HL-60/S4 (cell line): ENCODE results near the gene HSPBP1.

Experiments used
- in situ Hi-C: fragments of 300-500 bp; cut with MboI; formaldehyde crosslinking; loops from 2 replicates; pipeline ENCODE4 v1.14.3; 2022; ENCODE audit warnings: low sequenced_read_pairs

The HSPBP1 gene

DNA sequence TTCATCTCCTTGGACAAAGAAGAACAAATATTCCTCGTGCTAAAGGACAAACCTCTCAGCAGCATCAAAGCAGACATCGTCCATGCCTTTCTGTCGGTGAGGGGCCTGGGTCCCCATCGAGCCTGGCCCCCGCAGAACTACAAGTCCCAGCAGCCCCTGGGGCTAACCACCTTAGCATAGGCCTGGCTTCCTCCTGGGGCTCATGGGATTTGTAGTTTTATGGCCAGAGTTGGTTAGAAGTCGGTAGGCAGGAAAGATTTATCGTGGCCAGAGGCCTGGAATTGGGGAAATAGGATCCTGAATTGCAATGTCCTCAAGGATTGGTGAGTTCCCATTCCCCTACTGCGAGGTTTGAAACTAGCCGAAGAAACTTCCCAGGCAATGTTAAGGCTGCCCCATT is 25.6 kb upstream of the HSPBP1 start:
- in situ Hi-C loops, result no loop called here

GRCh38 chr19:55304980-55305379 is 25.1 kb upstream of the HSPBP1 start:
- in situ Hi-C loops, result no loop called here

DNA sequence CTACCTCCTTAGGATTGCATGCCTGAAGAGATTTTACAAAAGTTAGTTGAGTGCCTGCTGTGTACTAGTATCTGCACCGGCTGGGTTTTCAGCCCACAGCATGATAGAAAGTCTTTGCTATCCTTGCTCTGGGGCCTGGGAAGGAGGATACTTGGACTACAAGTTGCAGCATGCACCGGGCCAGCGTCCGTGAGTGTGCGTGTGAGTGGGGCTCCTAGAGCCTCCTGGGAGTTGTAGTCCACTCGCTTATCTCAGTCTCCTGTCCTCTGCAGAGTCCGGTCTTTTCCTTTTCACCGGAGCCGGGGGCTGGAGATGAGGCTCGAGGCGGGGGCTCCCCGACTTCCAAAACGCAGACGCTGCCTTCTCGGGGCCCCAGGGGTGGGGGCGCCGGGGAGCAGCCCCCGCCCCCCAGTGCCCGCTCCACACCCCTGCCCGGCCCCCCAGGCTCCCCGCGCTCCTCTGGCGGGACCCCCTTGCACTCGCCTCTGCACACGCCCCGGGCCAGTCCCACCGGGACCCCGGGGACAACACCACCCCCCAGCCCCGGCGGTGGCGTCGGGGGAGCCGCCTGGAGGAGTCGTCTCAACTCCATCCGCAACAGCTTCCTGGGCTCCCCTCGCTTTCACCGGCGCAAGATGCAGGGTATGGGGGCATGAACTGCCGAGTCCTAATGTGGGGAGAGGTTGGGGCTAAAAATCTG is 24.5 kb upstream of the HSPBP1 start:
- in situ Hi-C loops, result no loop called here

GRCh38 chr19:55303477-55303876 is 23.6 kb upstream of the HSPBP1 start:
- in situ Hi-C loops, result no loop called here

DNA sequence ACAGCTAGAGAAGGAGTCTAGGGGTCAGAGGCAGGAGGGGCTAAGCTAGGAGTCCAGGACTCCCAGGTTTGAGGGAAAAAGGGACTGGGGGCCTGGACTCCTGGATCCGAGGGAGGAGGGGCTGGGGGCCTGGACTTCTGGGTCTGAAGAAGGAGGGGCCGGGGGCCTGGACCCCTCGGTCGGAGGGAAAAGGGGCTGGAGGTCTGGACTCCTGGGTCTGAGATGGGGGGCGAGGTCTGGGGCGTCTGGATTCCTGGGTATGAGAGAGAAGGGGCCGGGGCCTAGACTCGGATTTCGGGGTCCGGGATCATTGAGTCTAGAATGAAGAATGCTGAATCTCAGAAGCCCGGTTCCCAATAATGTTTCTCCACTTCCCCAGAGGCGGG is 22.4 kb upstream of the HSPBP1 start:
- in situ Hi-C loops, result no loop called here

DNA sequence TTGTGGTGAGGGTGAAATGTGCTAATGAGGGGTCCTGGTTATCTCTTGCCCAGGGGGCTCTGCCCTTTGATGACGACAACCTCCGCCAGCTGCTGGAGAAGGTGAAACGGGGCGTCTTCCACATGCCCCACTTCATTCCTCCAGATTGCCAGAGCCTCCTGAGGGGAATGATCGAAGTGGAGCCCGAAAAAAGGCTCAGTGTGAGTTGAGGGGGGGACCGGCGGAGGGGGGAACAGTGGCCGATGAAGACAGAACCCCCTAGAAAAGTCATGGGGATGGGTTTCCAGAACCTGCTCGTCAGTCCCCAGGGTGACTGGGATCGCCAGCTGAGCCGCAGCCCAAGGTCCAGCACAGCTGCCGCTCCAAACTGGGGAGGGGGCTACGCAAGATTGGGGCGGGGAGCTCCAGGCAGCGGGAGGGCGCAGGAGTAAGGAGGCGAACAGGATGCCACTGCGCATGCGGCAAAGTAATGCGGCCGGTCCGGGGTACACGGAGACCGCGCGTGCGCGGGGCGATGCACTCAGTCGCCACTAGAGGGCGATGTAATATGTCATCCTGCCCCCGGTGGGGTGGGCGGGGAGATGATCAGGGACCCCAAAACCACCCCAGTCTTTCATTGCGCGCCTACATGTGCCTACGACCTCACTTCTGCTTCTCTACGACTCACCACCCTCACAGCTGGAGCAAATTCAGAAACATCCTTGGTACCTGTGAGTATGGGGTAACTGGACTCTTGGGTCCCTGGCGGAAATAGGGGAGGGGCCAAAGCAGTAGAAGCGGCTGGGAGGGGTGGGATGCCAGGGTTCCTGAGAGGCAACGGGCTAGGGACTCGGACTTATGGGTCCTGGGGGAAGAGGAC is 21.8 kb upstream of the HSPBP1 start:
- in situ Hi-C loops, result no loop called here

- in situ Hi-C loops, result no loop called here
Observed at GRCh38 chr19:55300886-55301458, 21.1 kb upstream of the HSPBP1 start.

GRCh38 chr19:55299991-55300390 is 20.1 kb upstream of the HSPBP1 start:
- in situ Hi-C loops, result no loop called here

DNA sequence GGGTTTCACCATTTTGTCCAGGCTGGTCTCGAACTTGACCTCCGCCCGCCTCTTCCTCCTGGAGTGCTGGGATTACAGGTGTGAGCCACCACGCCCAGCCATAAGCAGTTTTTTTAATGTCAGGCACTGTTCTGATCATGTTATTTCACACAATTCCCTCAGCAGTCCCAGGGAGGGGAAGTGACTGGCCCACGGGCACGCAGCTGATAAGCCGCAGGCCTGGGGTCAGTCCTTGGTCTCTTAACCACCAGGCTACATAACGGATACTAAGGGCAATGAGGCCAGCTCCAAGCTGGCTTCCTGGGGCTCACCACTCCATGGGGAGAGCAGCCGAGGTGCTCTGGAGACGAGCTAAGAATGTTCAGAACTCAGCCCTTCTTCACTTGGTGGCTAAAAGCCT is 17.4 kb upstream of the HSPBP1 start:
- in situ Hi-C loops, result no loop called here

DNA sequence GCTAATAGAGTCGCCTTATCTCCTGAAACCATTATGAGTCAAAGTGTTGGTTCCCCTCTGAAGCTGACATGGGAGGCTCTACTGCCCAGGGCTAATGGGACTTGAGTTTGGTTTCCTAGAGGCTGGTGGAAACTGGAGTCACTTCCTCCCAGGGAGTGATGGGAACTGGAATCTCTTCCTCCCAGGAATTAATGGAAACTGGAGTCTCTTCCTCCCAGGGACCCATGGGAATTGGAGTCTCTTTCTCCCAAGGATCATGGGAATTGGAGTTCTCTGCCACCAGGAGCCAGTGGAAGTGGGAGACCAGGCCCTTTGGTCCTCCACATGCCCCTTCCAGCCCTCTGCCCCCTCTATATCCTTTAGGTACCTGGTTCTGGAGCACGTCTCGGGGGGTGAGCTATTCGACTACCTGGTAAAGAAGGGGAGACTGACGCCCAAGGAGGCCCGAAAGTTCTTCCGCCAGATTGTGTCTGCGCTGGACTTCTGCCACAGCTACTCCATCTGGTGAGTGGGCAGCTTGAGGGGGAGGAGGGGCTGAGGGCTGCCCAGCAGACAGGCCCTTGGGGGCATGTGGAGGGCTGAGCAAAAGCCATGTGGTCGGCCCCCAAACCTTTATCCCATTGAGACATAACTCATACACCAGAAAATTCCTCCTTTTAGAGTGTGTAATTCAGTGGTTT is 9.3 kb upstream of the HSPBP1 start:
- in situ Hi-C loops, result no loop called here

DNA sequence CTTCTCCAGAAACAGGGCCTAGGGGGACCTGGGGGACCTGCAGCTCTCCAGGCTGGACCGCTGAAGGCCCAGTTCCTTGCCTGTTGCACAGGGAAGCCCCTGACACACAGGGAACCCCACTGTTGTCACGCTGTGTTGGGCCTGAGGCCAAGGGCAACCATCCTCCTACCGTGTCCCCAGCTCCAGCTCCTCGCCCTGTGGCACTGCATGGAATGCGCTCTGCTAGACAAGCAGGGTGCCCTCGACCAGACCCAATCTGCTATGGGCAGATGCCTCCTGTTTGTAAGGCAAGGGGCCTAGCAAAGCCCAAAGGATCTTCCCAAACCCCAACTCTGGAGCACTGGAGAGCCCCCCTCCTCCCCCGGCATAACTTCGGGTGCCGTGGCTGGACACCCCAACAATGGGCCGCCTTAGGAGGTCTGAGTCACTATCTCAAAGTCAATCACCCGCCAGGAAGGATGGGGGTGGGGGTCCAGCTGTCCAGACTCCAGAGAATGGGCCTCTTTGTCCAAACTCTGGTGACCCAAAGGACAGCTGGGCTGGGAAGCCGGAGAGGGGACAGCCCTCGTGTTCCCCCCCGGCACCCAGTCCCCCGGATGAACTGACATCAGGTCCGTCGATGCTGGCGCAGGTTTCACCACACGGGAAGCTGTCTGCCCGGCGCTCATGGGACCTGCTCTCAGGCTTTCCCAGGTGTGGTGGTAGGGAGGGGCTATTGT is 7.6 kb upstream of the HSPBP1 start:
- in situ Hi-C loops, result no loop called here

DNA sequence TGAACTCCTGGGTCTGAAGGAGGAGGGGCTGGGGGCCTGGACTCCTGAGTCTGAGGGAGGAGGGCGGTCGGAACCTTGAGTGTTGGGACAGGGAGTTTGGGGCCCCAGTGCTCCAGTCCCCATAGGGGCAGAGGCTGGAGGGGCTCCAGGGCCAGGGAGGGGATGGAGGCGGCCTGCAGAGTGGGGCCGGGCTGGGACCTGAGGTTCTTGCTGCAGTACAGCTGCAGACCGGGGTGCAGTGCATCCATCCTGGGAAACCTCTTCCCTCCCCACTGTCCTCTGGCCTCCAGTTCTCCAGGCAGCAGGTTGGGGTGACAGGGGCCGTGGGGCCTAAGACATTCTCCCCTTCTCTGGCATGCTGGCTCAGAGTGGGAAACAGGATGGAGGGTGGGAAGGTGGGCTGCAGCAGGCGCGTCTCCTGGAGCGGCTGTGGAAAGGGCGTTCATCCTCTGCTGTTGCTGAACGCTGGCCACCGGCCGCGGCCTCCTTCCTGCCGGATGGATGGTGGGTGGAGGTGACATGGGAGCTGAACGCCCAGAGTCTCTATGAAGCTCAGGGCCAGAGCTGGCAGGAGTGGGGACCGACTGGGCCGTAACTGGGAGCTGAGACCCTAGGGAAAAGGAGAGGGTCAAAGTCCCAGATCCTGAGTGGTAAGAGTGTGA is 5.5 kb upstream of the HSPBP1 start:
- in situ Hi-C loops, result no loop called here

DNA sequence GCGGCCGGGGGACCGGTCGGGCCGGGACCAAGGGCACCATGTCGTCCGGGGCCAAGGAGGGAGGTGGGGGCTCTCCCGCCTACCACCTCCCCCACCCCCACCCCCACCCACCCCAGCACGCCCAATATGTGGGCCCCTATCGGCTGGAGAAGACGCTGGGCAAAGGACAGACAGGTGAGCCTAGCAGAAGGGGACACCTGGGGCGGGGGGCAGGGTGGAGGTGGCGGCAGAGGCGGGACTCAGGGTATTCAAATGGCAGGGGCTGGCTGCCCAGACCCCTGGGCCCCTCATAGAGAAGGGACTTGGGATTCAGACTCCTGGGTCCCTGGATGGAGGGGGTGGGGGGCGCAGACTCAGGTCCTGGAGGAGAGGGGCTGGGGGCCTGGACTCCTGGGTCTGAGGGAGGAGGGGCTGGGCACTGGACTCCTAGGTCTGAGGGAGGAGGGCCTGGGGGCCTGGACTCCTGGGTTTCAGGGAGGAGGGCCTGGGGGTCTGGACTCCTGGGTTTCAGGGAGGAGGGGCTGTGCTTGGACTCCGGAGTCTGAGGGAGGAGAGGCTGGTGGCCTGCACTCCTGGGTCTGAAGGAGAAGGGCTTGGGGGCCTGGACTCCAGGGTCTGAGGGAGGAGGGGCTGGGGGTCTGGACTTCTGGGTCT is 4.6 kb upstream of the HSPBP1 start:
- in situ Hi-C loops, result no loop called here

DNA sequence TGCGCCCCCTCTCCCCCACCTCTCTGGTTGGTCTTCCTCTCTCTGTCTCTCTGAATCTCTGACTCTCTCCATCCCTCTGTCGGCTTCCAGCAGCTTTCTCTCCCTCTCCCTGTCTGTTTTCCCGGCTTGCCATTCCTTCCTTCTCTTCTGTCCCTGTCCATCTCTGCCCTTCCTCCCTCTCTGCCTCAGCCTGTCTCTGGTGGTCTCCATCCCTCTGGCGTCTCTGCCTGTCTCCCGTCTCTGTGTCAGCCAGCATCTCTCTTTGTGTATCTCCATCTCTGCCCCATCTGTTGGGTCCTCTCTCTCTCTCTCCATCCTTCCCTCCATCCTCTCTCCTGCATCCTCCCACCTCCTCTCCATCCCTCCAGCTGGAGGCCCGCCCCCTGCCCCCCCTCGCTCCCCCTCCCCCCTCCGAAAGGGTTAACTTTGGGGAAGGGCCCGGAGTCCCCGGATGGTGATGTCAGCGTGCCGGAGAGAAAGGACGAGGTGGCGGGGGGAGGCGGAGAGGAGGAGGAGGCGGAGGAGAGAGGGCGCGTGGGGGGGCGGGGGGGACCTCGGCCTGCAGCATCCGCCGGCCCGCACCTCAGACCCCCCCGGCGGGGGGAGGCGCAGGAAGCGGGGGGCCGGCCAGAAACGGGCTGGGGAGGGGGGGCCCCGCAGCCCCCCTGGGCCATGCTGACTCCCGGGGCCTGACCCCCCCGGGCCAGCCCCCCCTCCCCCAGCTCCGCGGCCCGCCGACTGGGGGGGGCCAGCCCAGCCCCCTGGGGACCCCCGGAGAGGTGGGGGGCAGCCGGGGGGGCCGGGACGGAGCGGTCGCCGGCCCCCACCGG is 3.9 kb upstream of the HSPBP1 start, which contains the start of gene BRSK1:
Gene BRSK1, plus strand, starts transcription at position 450 of the 830 bp plus-strand sequence. CDS start 446 bp downstream, outside the sequence.
- in situ Hi-C loops, result no loop called here

DNA sequence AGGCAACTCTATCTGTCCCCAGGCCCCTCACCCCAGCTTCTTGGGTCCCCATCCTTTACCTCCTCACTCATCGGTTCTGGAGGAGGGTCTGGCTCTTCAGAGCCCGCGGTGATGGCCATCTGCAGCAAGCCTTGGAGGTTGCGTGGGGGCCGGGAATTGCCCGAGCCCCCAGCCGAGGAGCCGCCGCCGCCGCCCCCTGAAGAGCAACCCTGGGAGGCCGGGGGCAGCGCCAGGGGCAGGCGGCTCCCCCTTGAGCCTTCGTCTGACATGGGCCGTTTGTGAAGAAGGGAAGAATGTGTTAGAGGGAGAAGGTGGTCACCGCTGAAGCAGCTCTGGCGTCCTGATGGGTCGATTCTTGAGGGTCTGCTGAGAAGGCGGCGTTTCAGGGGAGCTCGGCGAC is 570 bp downstream of the HSPBP1 start:
- in situ Hi-C loops, result no loop called here

GRCh38 chr19:55278391-55279135 is 1.3 kb downstream of the HSPBP1 start:
- in situ Hi-C loops, result no loop called here

- in situ Hi-C loops, result no loop called here
Observed at GRCh38 chr19:55277494-55277893, 2.4 kb downstream of the HSPBP1 start.
